K562 (cell line): ENCODE data around the gene ALAS2. TPM values are rescaled to one million over a fixed set of nuclear protein-coding genes. Genes with fewer than 3 reads are reported as not detected.
A peak's percentile ranks its signal among the peaks of the same experiment; 100 is the strongest.

Experiments
- ATF7 ChIP-seq: fragments of 450-650 bp; IDR thresholded peaks from 2 replicates; pipeline ENCODE4 v1.7.1; 2014; ENCODE audit warnings: mild to moderate bottlenecking, moderate library complexity
- BCOR ChIP-seq: fragments of 450-650 bp; IDR thresholded peaks from 2 replicates; pipeline ENCODE4 v1.6.1; 2016
- EP300 ChIP-seq: IDR thresholded peaks from 2 replicates; pipeline ENCODE4 v1.6.1; 2012; ENCODE audit warnings: low read length, improper control_type of control experiment
- ETV5 ChIP-seq: sonication (generic); formaldehyde crosslinking; IDR thresholded peaks from 2 replicates; pipeline ENCODE4 v1.4.0; 2020; ENCODE audit warnings: low read depth, mild to moderate bottlenecking, missing genetic modification reagents
- HDAC6 ChIP-seq: IDR thresholded peaks from 2 replicates; pipeline ENCODE4 v1.6.1; 2012; ENCODE audit warnings: low read depth, mild to moderate bottlenecking, control low read depth, inconsistent platforms, low read length, moderate library complexity
- MAFG ChIP-seq: fragments of 450-650 bp; conservative IDR thresholded peaks from 2 replicates; pipeline ENCODE4 v1.6.1; 2016; ENCODE audit warnings: missing genetic modification characterization, missing compliant biosample characterization
- TCF7 ChIP-seq: sonication (generic); IDR thresholded peaks from 2 replicates; pipeline ENCODE4 v1.6.1; 2016; ENCODE audit warnings: antibody characterized with exemption, borderline replicate concordance
- ZBTB8A ChIP-seq: fragments of 450-650 bp; IDR thresholded peaks from 2 replicates; pipeline ENCODE4 v1.6.1; 2018; ENCODE audit warnings: mild to moderate bottlenecking, moderate library complexity; ENCODE audit not compliant: partially characterized antibody
- ZNF134 ChIP-seq: fragments of 250-450 bp; sonication (Bioruptor Pico); conservative IDR thresholded peaks from 2 replicates; pipeline ENCODE4 v1.4.0; 2020
- ZNF23 ChIP-seq: fragments of 250-450 bp; sonication (Bioruptor Pico); IDR thresholded peaks from 2 replicates; pipeline ENCODE4 v1.4.0; 2020; ENCODE audit warnings: mild to moderate bottlenecking
- ZNF778 ChIP-seq: fragments of 450-650 bp; formaldehyde crosslinking; IDR thresholded peaks from 2 replicates; pipeline ENCODE4 v1.4.0; 2020; ENCODE audit warnings: mild to moderate bottlenecking, moderate library complexity
- polyA plus RNA-seq, 8 experiments: library from polyadenylated mRNA; depleted of rRNA in 4 of 8; stranded (reverse) in 5 of 8; unstranded in 3 of 8; fragments of >200 nt; fragmentation: Nextera tagmentation in 2 of 8; fragmentation: Illumina TruSeq in 1 of 8; extraction: Ambion mirVana in 2 of 8; extraction: Trizol in 1 of 8; gene quantifications; 2 replicates each; pipeline versions ENCODE4 v1.2.1 to v1.2.3, GENCODE V29; 2011 to 2014; ENCODE audit warnings: inconsistent platforms in 1 of 8, missing spikeins in 1 of 8
- total RNA-seq, 7 experiments: library from RNA; depleted of rRNA in 6 of 7; stranded (reverse); fragments of >200 nt in 6 of 7; fragmentation: Illumina TruSeq in 2 of 7; extraction: Trizol in 2 of 7; gene quantifications; 2 replicates each; pipeline versions ENCODE4 v1.2.1 to v1.2.3, GENCODE V29; 2011 to 2021; ENCODE audit warnings: low replicate concordance in 1 of 7
- TF ChIP-seq, protein P1 (sequence below): fragments of 250-450 bp; sonication (Bioruptor Pico); IDR thresholded peaks from 2 replicates; pipeline ENCODE4 v1.8.0; 2021; ENCODE audit warnings: moderate library complexity, mild to moderate bottlenecking, inconsistent platforms
- TF ChIP-seq, protein P2 (sequence below), 2 experiments: fragments of 450-650 bp; conservative IDR thresholded peaks; 2 replicates each; pipeline ENCODE4 v1.6.1; 2017; ENCODE audit warnings: mild to moderate bottlenecking in 2 of 2, moderate library complexity in 2 of 2
- TF ChIP-seq, protein P3 (sequence below): fragments of 450-650 bp; IDR thresholded peaks from 2 replicates; pipeline ENCODE4 v1.6.1; 2016; ENCODE audit warnings: borderline replicate concordance
- TF ChIP-seq, protein P4 (sequence below), 2 experiments: IDR thresholded peaks in 1 of 2; conservative IDR thresholded peaks in 1 of 2; 2 replicates each; pipeline ENCODE4 v1.6.1; 2016; ENCODE audit warnings: low read depth in 2 of 2, mild to moderate bottlenecking in 1 of 2, missing compliant biosample characterization in 1 of 2, missing genetic modification characterization in 1 of 2, moderate library complexity in 1 of 2
- TF ChIP-seq, protein P5 (sequence below): sonication (generic); formaldehyde crosslinking; IDR thresholded peaks from 2 replicates; pipeline ENCODE4 v1.8.0; 2022; ENCODE audit warnings: mild to moderate bottlenecking, missing genetic modification reagents

Gene ALAS2
- total and polyA plus RNA-seq, 9 of the 15 experiments (the other 6 are each of a cell fraction or from before 2014, with no cell fraction given): 14.6 to 101 (median 33.4) TPM

DNA sequence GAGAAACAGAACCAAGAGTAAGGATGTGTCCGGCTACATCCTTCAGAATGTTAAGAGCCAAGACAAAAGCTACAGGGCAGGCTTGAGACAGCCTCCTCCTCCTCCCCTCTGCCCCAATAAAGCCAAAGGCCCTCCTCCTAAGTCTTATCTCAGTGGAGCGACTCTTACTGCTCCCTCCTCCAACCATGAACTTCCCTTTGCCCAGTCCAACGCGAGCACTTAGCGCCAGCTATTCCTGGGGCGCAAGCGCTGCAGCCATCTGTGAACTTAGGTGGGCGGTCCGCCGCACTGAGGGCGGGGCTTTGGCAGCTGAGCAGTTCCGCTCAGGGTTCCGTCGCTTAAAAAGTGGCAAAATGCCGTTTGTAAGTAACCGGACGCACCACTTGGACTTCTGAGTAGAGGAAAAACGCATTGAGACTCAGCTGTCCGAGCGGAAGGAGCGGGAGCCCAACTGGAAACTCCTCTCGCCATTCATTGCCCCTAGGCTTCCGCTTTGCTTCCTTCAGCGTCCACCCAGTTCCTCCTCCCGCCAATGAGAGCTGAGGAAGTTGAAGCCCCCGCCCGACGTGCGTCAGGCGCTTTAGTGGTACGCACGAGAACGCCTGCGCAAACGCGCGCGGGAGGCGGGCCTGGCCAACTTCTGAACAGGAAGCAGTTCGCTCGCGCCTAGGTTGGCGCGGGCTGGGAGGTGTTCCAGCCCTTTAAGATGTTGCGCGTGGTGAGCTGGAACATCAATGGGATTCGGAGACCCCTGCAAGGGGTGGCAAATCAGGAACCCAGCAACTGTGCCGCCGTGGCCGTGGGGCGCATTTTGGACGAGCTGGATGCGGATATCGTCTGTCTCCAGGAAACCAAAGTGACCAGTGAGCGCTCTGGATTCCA lies 30.8 kb downstream of the ALAS2 start, which contains the start of gene APEX2 (continued):
- TF ChIP-seq ZNF778 (no peak), ZBTB8A (no peak), BCOR (no peak), ZNF23 (no peak), ETV5 (CRISPR knock-in tag) (0 out of 2 replicates have a peak, but pooled peaks have one; percentile 29), MAFG (tag) (no peak), TCF7 (no peak), ATF7 (peak; percentile 61; the same call in 1 of the 2 replicates), ZNF134 (CRISPR knock-in tag) (no peak), HDAC6 (no peak), EP300 (no peak)
- TF ChIP-seq, protein P1, sequence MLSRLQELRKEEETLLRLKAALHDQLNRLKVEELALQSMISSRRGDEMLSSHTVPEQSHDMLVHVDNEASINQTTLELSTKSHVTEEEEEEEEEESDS (CRISPR knock-in tag): no peak
- TF ChIP-seq, protein P2, sequence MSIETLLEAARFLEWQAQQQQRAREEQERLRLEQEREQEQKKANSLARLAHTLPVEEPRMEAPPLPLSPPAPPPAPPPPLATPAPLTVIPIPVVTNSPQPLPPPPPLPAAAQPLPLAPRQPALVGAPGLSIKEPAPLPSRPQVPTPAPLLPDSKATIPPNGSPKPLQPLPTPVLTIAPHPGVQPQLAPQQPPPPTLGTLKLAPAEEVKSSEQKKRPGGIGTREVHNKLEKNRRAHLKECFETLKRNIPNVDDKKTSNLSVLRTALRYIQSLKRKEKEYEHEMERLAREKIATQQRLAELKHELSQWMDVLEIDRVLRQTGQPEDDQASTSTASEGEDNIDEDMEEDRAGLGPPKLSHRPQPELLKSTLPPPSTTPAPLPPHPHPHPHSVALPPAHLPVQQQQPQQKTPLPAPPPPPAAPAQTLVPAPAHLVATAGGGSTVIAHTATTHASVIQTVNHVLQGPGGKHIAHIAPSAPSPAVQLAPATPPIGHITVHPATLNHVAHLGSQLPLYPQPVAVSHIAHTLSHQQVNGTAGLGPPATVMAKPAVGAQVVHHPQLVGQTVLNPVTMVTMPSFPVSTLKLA (conservative IDR thresholded peaks at IDR 0.05): peak in 1 of 2 experiments; percentile 60; a peak in 3 of 4 replicates
- TF ChIP-seq, protein P3, sequence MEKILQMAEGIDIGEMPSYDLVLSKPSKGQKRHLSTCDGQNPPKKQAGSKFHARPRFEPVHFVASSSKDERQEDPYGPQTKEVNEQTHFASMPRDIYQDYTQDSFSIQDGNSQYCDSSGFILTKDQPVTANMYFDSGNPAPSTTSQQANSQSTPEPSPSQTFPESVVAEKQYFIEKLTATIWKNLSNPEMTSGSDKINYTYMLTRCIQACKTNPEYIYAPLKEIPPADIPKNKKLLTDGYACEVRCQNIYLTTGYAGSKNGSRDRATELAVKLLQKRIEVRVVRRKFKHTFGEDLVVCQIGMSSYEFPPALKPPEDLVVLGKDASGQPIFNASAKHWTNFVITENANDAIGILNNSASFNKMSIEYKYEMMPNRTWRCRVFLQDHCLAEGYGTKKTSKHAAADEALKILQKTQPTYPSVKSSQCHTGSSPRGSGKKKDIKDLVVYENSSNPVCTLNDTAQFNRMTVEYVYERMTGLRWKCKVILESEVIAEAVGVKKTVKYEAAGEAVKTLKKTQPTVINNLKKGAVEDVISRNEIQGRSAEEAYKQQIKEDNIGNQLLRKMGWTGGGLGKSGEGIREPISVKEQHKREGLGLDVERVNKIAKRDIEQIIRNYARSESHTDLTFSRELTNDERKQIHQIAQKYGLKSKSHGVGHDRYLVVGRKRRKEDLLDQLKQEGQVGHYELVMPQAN: no peak; the same call in 1 of the 2 replicates
- TF ChIP-seq, protein P4, sequence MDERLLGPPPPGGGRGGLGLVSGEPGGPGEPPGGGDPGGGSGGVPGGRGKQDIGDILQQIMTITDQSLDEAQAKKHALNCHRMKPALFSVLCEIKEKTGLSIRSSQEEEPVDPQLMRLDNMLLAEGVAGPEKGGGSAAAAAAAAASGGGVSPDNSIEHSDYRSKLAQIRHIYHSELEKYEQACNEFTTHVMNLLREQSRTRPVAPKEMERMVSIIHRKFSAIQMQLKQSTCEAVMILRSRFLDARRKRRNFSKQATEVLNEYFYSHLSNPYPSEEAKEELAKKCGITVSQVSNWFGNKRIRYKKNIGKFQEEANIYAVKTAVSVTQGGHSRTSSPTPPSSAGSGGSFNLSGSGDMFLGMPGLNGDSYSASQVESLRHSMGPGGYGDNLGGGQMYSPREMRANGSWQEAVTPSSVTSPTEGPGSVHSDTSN (CRISPR knock-in tag; IDR thresholded peaks at IDR 0.05; ENCODE audit: low read depth): no peak
- TF ChIP-seq, protein P4 (tag; conservative IDR thresholded peaks at IDR 0.05; ENCODE audit: low read depth): no peak
- TF ChIP-seq, protein P5, sequence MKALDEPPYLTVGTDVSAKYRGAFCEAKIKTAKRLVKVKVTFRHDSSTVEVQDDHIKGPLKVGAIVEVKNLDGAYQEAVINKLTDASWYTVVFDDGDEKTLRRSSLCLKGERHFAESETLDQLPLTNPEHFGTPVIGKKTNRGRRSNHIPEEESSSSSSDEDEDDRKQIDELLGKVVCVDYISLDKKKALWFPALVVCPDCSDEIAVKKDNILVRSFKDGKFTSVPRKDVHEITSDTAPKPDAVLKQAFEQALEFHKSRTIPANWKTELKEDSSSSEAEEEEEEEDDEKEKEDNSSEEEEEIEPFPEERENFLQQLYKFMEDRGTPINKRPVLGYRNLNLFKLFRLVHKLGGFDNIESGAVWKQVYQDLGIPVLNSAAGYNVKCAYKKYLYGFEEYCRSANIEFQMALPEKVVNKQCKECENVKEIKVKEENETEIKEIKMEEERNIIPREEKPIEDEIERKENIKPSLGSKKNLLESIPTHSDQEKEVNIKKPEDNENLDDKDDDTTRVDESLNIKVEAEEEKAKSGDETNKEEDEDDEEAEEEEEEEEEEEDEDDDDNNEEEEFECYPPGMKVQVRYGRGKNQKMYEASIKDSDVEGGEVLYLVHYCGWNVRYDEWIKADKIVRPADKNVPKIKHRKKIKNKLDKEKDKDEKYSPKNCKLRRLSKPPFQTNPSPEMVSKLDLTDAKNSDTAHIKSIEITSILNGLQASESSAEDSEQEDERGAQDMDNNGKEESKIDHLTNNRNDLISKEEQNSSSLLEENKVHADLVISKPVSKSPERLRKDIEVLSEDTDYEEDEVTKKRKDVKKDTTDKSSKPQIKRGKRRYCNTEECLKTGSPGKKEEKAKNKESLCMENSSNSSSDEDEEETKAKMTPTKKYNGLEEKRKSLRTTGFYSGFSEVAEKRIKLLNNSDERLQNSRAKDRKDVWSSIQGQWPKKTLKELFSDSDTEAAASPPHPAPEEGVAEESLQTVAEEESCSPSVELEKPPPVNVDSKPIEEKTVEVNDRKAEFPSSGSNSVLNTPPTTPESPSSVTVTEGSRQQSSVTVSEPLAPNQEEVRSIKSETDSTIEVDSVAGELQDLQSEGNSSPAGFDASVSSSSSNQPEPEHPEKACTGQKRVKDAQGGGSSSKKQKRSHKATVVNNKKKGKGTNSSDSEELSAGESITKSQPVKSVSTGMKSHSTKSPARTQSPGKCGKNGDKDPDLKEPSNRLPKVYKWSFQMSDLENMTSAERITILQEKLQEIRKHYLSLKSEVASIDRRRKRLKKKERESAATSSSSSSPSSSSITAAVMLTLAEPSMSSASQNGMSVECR (CRISPR knock-in tag): peak; percentile 63
